Prostate gland (tissue), 1 donor: Measurements from ENCODE around the gene OR51V1.

ENCODE experiments used
- POLR2A ChIP-seq: fragments of 450-650 bp; IDR thresholded peaks from one replicate; pipeline ENCODE4 v1.6.1; 2016; ENCODE audit warnings: antibody characterized with exemption, mild to moderate bottlenecking
- POLR2AphosphoS5 ChIP-seq: sonication (generic); formaldehyde crosslinking; IDR thresholded peaks from one replicate; pipeline ENCODE4 v1.6.1; 2017; ENCODE audit warnings: antibody characterized with exemption

DNA sequence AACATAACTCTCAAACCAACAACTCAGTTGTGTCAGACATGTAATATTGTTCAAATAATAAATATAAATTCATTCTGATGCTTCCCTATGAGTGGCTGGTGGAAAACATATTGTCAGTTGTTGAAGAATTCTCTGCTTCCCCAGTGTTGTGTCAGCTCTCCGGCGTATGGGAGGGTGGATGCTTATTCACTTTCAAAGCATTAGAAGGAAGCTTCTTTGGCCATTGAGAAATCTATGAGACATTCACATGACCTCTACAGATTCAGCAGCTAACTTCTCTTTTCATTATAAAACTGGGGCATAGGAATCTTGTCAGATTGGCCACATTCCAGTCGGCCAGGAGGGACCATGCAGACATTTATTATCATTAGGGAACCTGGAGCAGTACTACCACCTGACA lies 2.9 kb downstream of the OR51V1 start:
- TF ChIP-seq POLR2A (no peak), POLR2AphosphoS5 (no peak)
